ENCODE results near the gene ALKBH6.
A peak's percentile ranks its signal among the peaks of the same experiment; 100 is the strongest.

ALKBH6 gene

GRCh38 chr19:36031308-36031707 is 17.3 kb upstream of the ALKBH6 start:
- no peak for DNase-seq

- no peak for DNase-seq
Measured at GRCh38 chr19:36030264-36031148, 16.5 kb upstream of the ALKBH6 start.

- no peak for DNase-seq
Measured at GRCh38 chr19:36028313-36029041, 14.5 kb upstream of the ALKBH6 start.

- DNase-seq, result no peak
Measured at GRCh38 chr19:36027696-36028095, 13.7 kb upstream of the ALKBH6 start.

GRCh38 chr19:36026091-36026876 is 12.3 kb upstream of the ALKBH6 start:
- no peak for DNase-seq

- no peak for DNase-seq
Measured at GRCh38 chr19:36025541-36025940, 11.5 kb upstream of the ALKBH6 start.

- DNase-seq, result no peak
Measured at GRCh38 chr19:36023432-36023831, 9.4 kb upstream of the ALKBH6 start.

GRCh38 chr19:36019061-36019670 is 5.2 kb upstream of the ALKBH6 start:
- DNase-seq, result no peak

- no peak for DNase-seq
Measured at GRCh38 chr19:36013280-36014011, 567 bp downstream of the ALKBH6 start.

- no peak for DNase-seq
Measured at GRCh38 chr19:36010402-36010801, 3.6 kb downstream of the ALKBH6 start.

GRCh38 chr19:36009633-36010379 is 4.2 kb downstream of the ALKBH6 start:
- peak; percentile 14 for DNase-seq

GRCh38 chr19:36009220-36009619 is 4.8 kb downstream of the ALKBH6 start:
- no peak for DNase-seq

GRCh38 chr19:36008336-36008978 is 5.6 kb downstream of the ALKBH6 start, which contains the start of gene SYNE4:
Gene SYNE4 (minus strand): TSS chr19:36008813. CDS start chr19:36008681, 132 bp downstream.
- peak; percentile 74 for DNase-seq

- DNase-seq, result no peak
Measured at GRCh38 chr19:36006955-36007354, 7.1 kb downstream of the ALKBH6 start.

GRCh38 chr19:36003284-36003683 is 10.7 kb downstream of the ALKBH6 start:
- no peak for DNase-seq

- DNase-seq, result no peak
Measured at GRCh38 chr19:36001605-36002004, 12.4 kb downstream of the ALKBH6 start.

GRCh38 chr19:35996777-35997176 is 17.2 kb downstream of the ALKBH6 start:
- DNase-seq, result no peak

- DNase-seq, result peak; percentile 92
Measured at GRCh38 chr19:35995048-35995993, 18.7 kb downstream of the ALKBH6 start, which contains the start of gene SDHAF1. Gene SDHAF1 (plus strand): TSS chr19:35995188. CDS start chr19:35995275, 87 bp downstream.
